Measurements from ENCODE around the gene BET1.

BET1 gene

DNA sequence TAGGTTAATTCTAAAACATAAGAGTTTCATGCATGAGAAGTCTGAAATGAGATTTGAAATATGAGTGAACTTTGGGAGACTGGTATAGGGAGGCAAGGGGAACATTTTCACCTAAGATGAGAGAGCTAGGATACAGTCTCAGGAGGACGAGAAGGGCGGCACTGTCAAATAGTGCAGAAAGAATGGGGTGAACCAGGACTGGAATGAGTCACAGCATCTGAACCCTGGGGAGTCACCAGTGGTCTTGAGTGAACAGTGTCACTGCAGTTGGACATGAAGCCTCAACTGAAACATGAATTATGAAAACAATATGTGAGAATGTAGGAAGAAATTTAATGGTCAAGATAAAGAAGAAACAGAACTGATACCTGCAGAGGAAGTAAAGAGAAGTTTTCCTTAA lies 48.9 kb downstream of the BET1 start:
- no peak for DNase-seq

DNA sequence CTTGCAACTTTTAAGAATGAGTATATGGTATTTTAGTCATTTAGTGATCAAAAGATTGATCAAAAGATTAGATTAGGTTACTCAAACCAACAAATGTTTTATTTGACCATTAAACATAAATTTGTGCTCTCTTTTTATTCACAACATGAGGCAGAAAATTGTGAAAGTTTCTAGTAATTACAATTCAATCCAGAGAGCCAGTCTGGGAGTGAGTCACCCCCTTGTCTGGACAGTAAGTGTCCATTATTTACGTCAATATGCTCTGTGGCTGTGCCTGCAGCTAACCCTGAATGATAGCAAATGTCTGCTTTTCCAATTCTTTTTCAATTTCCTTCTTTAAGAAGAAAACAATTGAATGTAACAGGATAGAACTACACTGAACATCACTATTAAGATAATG lies 54.7 kb downstream of the BET1 start:
- no peak for DNase-seq

DNA sequence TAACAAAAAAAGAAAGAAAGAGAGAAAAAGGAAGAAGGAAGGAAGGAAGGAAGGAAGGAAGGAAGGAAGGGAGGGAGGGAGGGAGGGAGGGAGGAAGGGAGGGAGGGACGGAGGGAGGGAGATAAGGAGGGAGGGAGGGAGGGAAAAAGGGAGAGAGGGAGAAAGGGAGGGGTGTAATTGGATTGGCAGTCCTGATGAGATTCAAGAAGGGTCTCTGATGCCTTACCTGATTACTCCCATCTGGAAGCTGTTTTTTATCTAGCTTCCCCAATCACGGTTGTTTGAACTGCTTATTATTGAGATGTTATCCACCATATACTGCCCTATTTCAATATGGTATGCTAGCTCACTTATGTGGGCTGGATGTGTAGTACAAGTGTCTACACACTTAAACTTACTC lies 55.3 kb downstream of the BET1 start:
- no peak for DNase-seq

DNA sequence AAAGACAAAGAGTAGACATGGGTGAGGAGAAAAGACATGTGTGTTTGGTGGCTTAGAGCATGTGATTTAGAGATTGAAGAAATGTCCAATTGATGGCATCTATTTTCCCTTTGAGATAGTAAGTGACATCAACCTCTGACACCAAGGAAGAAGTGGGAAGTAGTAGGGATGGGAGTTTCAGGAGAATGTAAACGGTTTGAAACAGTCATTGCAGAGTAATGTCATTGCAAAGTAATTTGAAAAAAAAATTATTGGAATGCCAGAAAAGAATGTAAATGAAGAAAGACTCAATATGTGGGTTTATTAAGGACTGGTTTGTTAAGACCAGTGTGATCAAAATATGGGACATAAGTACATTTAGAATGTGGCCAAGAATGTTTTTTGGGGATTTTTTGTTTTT lies 56.0 kb downstream of the BET1 start:
- DNase-seq = no peak

GRCh38 chr7:93945756-93946535 lies 58.2 kb downstream of the BET1 start:
- DNase-seq = no peak

GRCh38 chr7:93945083-93945482 lies 59.1 kb downstream of the BET1 start:
- DNase-seq = no peak

DNA sequence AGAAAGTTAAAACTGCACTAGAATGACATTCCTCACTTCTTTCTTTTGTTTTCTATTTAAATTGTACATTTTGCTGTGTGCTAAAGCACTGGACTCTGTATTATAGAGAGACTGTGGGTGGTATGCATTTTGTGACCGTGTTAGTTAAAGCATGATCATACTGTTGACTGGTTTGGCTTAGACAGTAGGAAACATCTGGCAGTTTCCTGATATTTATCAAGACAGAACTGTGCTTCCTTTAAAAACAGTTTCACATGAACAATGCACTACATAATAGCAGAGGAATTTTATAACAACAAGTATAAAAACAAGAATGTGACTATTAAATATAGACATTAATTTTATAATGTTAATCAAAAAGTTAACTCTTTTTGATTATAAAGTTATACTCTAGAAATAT lies 59.5 kb downstream of the BET1 start:
- no peak for DNase-seq

DNA sequence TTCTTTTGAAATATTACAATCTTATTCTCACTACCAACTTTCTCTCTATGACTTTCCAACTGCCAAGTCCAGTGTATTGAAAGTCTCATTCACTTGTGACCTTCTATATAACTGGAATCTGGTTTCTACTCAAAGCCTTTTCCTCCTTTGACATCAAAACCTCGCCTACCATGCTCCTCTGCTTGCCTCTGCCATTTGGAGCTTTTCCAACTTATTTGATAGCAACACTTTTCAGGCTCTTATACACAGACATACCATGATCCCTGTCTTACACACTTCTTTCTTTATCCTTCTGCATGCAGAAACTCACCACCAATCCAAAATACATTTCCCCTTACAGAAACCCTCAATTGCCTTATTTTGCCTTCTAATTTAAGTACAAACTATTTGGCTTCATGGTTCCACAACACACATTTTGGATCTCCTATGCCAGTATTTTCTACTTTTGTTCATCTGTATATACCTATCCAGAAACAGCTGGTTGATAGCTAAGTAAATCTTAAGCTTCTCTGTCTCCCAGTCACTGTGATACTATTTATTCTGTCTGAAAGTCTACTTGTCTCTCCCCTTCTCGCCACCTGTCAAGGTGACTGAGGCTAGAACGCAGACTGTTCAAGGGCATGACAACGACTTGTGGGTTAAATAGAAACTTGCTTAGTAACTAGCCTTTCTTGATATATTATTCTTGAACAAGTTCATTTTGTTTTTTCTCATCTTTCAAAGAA lies 60.2 kb downstream of the BET1 start:
- DNase-seq = no peak

All from MV-4-11 (cell line).